ENCODE data around the gene GOSR2. TPM values are rescaled to one million over a fixed set of nuclear protein-coding genes. Genes with fewer than 3 reads are reported as not detected.

GOSR2 gene
- total and polyA plus RNA-seq, 3 donors from 2014 or later, result 72.2 to 92.8 (median 92.4) TPM

DNA sequence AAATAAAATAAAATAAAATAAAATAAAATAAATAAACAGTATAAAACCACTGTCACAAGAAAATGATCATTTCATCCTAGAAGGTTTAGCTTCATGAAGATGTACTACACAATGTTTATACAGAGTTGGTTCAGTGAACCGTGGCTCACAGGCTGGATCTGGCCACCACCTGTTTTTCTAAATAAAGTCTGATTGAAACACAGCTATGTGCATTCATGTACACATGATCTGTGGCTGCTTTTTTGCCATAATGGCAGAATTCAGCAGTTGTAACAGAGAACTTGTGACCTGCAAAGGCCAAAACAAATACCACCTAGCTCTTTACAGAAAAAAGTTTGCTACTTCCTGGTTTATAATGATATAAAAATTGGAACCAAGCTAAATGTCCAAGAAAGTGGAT lies 68.7 kb downstream of the GOSR2 start:
- 84 to 88% methylated on average over 1 of the region's 1 CpG for WGBS, 2 donors
- Histone ChIP-seq H3K27me3 (no peaks in the 10 kb centered on the region), H3K9me3 (no peaks in the 10 kb centered on the region), H3K36me3 (ENCODE audit: low read depth, missing control alignments) (no peaks in the 10 kb centered on the region), H3K4me1 (no peaks in the 10 kb centered on the region), H3K27ac (no peak overlapping the region), H3K4me3 (no peak overlapping the region)
- no peak for TF ChIP-seq CTCF (IDR thresholded peaks at IDR 0.05)
- TF ChIP-seq POLR2A (IDR thresholded peaks at IDR 0.05), result no peak
- no peak for DNase-seq
- intact Hi-C loops (cut with DNase I; ENCODE audit: low total_unique reads), result no loop called here

Small RNAs within 50 kb of the gene (microRNA-seq; reads per million reads assigned to microRNA genes)
- 0 to 0.70 reads per million in 2 donors for gene MIR5089 (ENCODE audit: borderline number of aligned reads in 2 of 2, borderline replicate concordance in 1 of 2)

Small RNAs within 50 kb of the gene (small RNA-seq; reads per million reads assigned to genes)
- gene MIR5089 (0 reads per million in 2 donors), gene RNU6ATAC3P (0 reads per million in 2 donors)

Other genes with a start within 250 kb of the GOSR2 start
- 1 to 10 TPM; 7.7 to 9.8 TPM for gene WNT3, start 104.5 kb upstream of the GOSR2 start, total RNA-seq
- gene WNT3, start 104.5 kb upstream of the GOSR2 start, polyA plus RNA-seq (ENCODE audit: insufficient read depth, low read depth, low replicate concordance), result 6.4 TPM
- gene WNT9B, start 71.6 kb upstream of the GOSR2 start, total RNA-seq, result under 1 TPM in 1 of 2 donors, not detected in 1; 0.50 TPM
- 1.2 TPM for gene WNT9B, start 71.6 kb upstream of the GOSR2 start, polyA plus RNA-seq (ENCODE audit: insufficient read depth, low read depth, low replicate concordance)
- not detected for gene RPRML, start 56.1 kb downstream of the GOSR2 start, total RNA-seq
- not detected for gene RPRML, start 56.1 kb downstream of the GOSR2 start, polyA plus RNA-seq (ENCODE audit: insufficient read depth, low read depth, low replicate concordance)